Measurements from ENCODE around the gene IDH3G. TPM values are rescaled to one million over a fixed set of nuclear protein-coding genes. Genes with fewer than 3 reads are reported as not detected.
"Not testable (repeated sequence)": the region's sequence is repeated elsewhere in the genome, so short reads cannot be mapped to it uniquely, and the experiment has no call there.

IDH3G gene
- total RNA-seq, 1 donor from 2014 or later, result 41.9 TPM

GRCh38 chrX:153819384-153820040, 25.3 kb upstream of the IDH3G start:
- Mint-ChIP-seq H3K27ac (ENCODE audit: unreplicated experiment) (no peak overlapping the region), H3K9me3 (ENCODE audit: unreplicated experiment) (no peaks in the 10 kb centered on the region), H3K4me1 (ENCODE audit: low read depth, unreplicated experiment) (no peaks in the 10 kb centered on the region), H3K27me3 (ENCODE audit: low read depth, unreplicated experiment) (peaks cover 5% of the 10 kb centered on the region), H3K4me3 (ENCODE audit: unreplicated experiment) (no peak overlapping the region), H3K36me3 (ENCODE audit: low read depth, unreplicated experiment) (peaks cover 3% of the 10 kb centered on the region)
- FAIRE-seq (no peak), DNase-seq (ENCODE audit: low read depth) (no peak)
- Histone ChIP-seq H3K79me2 (ENCODE audit: insufficient read depth, low read length) (no peaks in the 10 kb centered on the region), H2AFZ (ENCODE audit: low read depth, low read length) (peak overlapping the region; percentile 69), H3K4me3 (ENCODE audit: insufficient read depth, low read depth, low read length) (peak overlapping the region; percentile 28), H3K4me2 (ENCODE audit: low read length) (peak overlapping the region; percentile 78), H3K27ac (ENCODE audit: low read depth, low read length) (no peak overlapping the region), H3K36me3 (ENCODE audit: insufficient read depth, low read length) (no peaks in the 10 kb centered on the region), H3K9me3 (ENCODE audit: insufficient read depth, low read depth, low read length) (no peaks in the 10 kb centered on the region), H3K4me1 (ENCODE audit: insufficient read depth, low read length) (no peaks in the 10 kb centered on the region), H3K27me3 (ENCODE audit: insufficient read depth, low read length) (no peaks in the 10 kb centered on the region), H4K20me1 (ENCODE audit: insufficient read depth, low read length) (no peaks in the 10 kb centered on the region), H3K9ac (ENCODE audit: low read length) (no peak overlapping the region)
- peak; percentile 14 for TF ChIP-seq EZH2 (IDR thresholded peaks at IDR 0.05; ENCODE audit: insufficient read depth, low read length)
- TF ChIP-seq CTCF (IDR thresholded peaks at IDR 0.05; ENCODE audit: insufficient read depth, low read depth, low read length), result no peak

- peak overlapping the region; percentile 28 for H3K4me3 ChIP-seq (ENCODE audit: insufficient read depth, low read depth, low read length)
- peak overlapping the region; percentile 69 for H2AFZ ChIP-seq (ENCODE audit: low read depth, low read length)
- no peak overlapping the region for H3K9ac ChIP-seq (ENCODE audit: low read length)
- H3K9me3 ChIP-seq (ENCODE audit: insufficient read depth, low read depth, low read length), result no peaks in the 10 kb centered on the region
- H3K4me2 ChIP-seq (ENCODE audit: low read length), result peak overlapping the region; percentile 78
- no peaks in the 10 kb centered on the region for H3K36me3 ChIP-seq (ENCODE audit: insufficient read depth, low read length)
- no peaks in the 10 kb centered on the region for H3K9me3 Mint-ChIP-seq (ENCODE audit: unreplicated experiment)
- TF ChIP-seq CTCF (IDR thresholded peaks at IDR 0.05; ENCODE audit: insufficient read depth, low read depth, low read length) (no peak), EZH2 (IDR thresholded peaks at IDR 0.05; ENCODE audit: insufficient read depth, low read length) (peak; percentile 50)
- no peaks in the 10 kb centered on the region for H3K27me3 ChIP-seq (ENCODE audit: insufficient read depth, low read length)
- H3K36me3 Mint-ChIP-seq (ENCODE audit: low read depth, unreplicated experiment), result peaks cover 3% of the 10 kb centered on the region
- H4K20me1 ChIP-seq (ENCODE audit: insufficient read depth, low read length), result no peaks in the 10 kb centered on the region
- H3K27ac Mint-ChIP-seq (ENCODE audit: unreplicated experiment), result no peak overlapping the region
- no peak overlapping the region for H3K27ac ChIP-seq (ENCODE audit: low read depth, low read length)
- no peak overlapping the region for H3K4me3 Mint-ChIP-seq (ENCODE audit: unreplicated experiment)
- no peak for DNase-seq (ENCODE audit: low read depth)
- H3K4me1 ChIP-seq (ENCODE audit: insufficient read depth, low read length), result no peaks in the 10 kb centered on the region
- no peaks in the 10 kb centered on the region for H3K4me1 Mint-ChIP-seq (ENCODE audit: low read depth, unreplicated experiment)
- H3K27me3 Mint-ChIP-seq (ENCODE audit: low read depth, unreplicated experiment), result no peaks in the 10 kb centered on the region
- FAIRE-seq, result no peak
- no peaks in the 10 kb centered on the region for H3K79me2 ChIP-seq (ENCODE audit: insufficient read depth, low read length)
These were observed 24.6 kb upstream of the IDH3G start for GRCh38 chrX:153818571-153819383.

GRCh38 chrX:153818064-153818463, 23.9 kb upstream of the IDH3G start:
- not testable (repeated sequence) for H4K20me1 ChIP-seq (ENCODE audit: insufficient read depth, low read length); H3K79me2 ChIP-seq (ENCODE audit: insufficient read depth, low read length); H3K9me3 Mint-ChIP-seq (ENCODE audit: unreplicated experiment); H3K36me3 ChIP-seq (ENCODE audit: insufficient read depth, low read length); H3K27ac Mint-ChIP-seq (ENCODE audit: unreplicated experiment); H3K9ac ChIP-seq (ENCODE audit: low read length); H3K4me3 ChIP-seq (ENCODE audit: insufficient read depth, low read depth, low read length); H2AFZ ChIP-seq (ENCODE audit: low read depth, low read length); DNase-seq (ENCODE audit: low read depth); H3K9me3 ChIP-seq (ENCODE audit: insufficient read depth, low read depth, low read length); H3K27me3 Mint-ChIP-seq (ENCODE audit: low read depth, unreplicated experiment); H3K4me2 ChIP-seq (ENCODE audit: low read length); H3K27me3 ChIP-seq (ENCODE audit: insufficient read depth, low read length); H3K36me3 Mint-ChIP-seq (ENCODE audit: low read depth, unreplicated experiment); H3K4me3 Mint-ChIP-seq (ENCODE audit: unreplicated experiment); H3K27ac ChIP-seq (ENCODE audit: low read depth, low read length); H3K4me1 ChIP-seq (ENCODE audit: insufficient read depth, low read length); FAIRE-seq; H3K4me1 Mint-ChIP-seq (ENCODE audit: low read depth, unreplicated experiment)

Data from astrocyte (in vitro differentiated cells and primary cell).